Cardiac fibroblast (primary cell): ENCODE data around the gene SMG7.
A peak's percentile ranks its signal among the peaks of the same experiment; 100 is the strongest.

Source experiments
- DNase-seq, 2 donors: peaks; one replicate each; pipeline versions ENCODE4 v3.0.0 to v3.0.0-alpha.2; 2010; ENCODE audit warnings: low read depth in 2 of 2
- H3K4me3 ChIP-seq, 2 donors: replicated peaks in 1 of 2; 1 replicate in 1 of 2; 2 replicates in 1 of 2; pipeline ENCODE4 v1.5.1; 2011; ENCODE audit warnings: low read depth in 2 of 2, low read length in 2 of 2, mild to moderate bottlenecking in 2 of 2, moderate library complexity in 1 of 2
- TF ChIP-seq, protein P1 (sequence below): IDR thresholded peaks from one replicate; pipeline ENCODE4 v1.5.1; 2011; ENCODE audit warnings: low read depth, mild to moderate bottlenecking, low read length, inconsistent platforms

SMG7 gene

DNA sequence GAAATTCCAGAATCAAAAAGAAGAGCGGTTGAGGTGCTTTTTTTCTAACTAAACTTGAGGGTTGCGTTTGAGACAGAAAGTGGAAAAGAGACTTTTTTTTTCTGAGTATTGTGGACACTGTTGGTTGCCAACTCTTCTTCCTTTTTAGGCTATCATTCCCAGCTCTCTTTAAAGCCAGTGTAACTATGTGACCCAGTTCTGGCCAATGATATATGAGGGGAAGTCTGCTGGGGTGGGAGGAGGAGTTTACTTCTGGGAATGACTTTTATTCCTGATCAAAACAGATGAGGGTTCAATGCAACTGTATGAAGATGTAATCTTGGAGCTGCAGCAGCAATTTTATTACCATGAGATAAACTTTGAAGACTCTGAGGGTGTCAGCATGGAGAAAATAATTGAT, 36.8 kb upstream of the SMG7 start:
- DNase-seq: peak in 1 of 2 donors; percentile 11
- H3K4me3 ChIP-seq: no peak overlapping the region

DNA sequence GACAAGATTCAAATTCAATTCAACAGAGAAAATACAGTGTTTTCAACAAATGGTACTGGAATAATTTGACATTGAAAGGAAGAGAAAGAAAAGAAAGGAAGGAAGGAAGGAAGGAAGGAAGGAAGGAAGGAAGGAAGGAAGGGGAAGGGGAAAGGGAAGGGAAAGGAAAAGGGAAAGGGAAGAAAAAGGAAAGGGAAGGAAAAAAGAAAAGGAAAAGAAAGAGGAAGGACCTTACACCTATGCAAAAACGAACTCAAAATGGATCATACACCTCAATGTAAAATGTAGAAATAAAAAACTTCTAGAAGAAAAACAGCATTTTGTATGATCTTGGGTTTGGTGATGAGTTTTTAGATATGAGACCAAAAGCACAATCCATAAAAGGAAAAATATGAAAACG, 34.2 kb upstream of the SMG7 start:
- no peak overlapping the region for H3K4me3 ChIP-seq
- no peak for DNase-seq
- TF ChIP-seq, protein P1, sequence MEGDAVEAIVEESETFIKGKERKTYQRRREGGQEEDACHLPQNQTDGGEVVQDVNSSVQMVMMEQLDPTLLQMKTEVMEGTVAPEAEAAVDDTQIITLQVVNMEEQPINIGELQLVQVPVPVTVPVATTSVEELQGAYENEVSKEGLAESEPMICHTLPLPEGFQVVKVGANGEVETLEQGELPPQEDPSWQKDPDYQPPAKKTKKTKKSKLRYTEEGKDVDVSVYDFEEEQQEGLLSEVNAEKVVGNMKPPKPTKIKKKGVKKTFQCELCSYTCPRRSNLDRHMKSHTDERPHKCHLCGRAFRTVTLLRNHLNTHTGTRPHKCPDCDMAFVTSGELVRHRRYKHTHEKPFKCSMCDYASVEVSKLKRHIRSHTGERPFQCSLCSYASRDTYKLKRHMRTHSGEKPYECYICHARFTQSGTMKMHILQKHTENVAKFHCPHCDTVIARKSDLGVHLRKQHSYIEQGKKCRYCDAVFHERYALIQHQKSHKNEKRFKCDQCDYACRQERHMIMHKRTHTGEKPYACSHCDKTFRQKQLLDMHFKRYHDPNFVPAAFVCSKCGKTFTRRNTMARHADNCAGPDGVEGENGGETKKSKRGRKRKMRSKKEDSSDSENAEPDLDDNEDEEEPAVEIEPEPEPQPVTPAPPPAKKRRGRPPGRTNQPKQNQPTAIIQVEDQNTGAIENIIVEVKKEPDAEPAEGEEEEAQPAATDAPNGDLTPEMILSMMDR: no peak

More for the DNA sequence above, 36.8 kb upstream of the SMG7 start:
- TF ChIP-seq, protein P1: no peak

- DNase-seq: peak in 1 of 2 donors; percentile 70
- no peak overlapping the region for H3K4me3 ChIP-seq
- TF ChIP-seq, protein P1: no peak
These were observed 29.3 kb upstream of the SMG7 start for GRCh38 chr1:183443011-183443410.

- H3K4me3 ChIP-seq: no peak overlapping the region
- TF ChIP-seq, protein P1: no peak
- no peak for DNase-seq
These were observed 28.8 kb upstream of the SMG7 start for GRCh38 chr1:183443466-183443865.

GRCh38 chr1:183444243-183444642, 28.1 kb upstream of the SMG7 start:
- DNase-seq: peak; percentile 37 to 74
- TF ChIP-seq, protein P1: no peak

GRCh38 chr1:183449223-183449770, 23.0 kb upstream of the SMG7 start:
- DNase-seq: no peak
- TF ChIP-seq, protein P1: no peak
- no peak overlapping the region for H3K4me3 ChIP-seq

More at GRCh38 chr1:183444243-183444642, 28.1 kb upstream of the SMG7 start:
- H3K4me3 ChIP-seq: no peak overlapping the region

DNA sequence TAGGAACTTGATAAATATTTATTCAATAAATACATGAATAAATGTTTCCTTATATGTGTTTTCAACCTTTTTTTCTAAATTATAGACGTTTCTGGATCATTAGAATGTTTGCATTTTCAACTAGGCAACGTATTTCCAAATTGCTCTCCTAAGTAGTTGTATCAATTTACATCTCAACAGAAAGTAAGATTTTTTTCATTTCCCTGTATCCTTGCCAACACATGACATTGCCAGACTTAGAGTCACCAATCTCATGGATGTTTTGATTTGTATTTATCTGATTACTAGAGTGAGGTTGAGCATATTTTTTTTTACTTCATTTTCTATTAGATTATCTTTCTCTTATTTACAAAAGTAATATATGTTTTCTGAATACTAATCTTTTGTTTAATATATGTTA, 22.2 kb upstream of the SMG7 start:
- TF ChIP-seq, protein P1: no peak
- peak in 1 of 2 donors; percentile 58 for DNase-seq
- no peak overlapping the region for H3K4me3 ChIP-seq
